ENCODE measurements around the gene HHIP.

Gene HHIP

DNA sequence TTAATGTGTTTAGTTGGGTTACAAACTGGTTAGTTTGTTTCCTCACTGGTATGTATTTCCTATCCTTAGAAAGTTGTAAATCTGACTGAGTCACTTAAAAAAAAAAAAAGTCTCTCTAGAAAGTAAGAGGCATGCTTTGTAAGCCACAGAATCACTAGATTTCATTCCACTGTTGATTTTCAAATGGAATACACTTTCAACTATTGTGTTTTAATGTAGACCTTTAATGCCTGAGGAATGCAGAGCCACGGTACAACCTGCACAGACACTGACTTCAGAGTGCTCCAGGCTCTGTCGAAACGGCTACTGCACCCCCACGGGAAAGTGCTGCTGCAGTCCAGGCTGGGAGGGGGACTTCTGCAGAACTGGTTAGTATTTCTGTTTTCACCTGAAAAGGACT is 88.6 kb downstream of the HHIP start:
- TF ChIP-seq CTCF (conservative IDR thresholded peaks at IDR 0.05; ENCODE audit: control insufficient read depth, insufficient read depth, low read depth, low read length), result no peak
- peak; percentile 23 for DNase-seq (ENCODE audit: low read depth)
- H3K4me3 ChIP-seq (ENCODE audit: control insufficient read depth, low read depth, low read length), result no peak overlapping the region

- no peak overlapping the region for H3K4me3 ChIP-seq (ENCODE audit: control insufficient read depth, low read depth, low read length)
Observed at GRCh38 chr4:144738649-144739048, 92.7 kb downstream of the HHIP start.

GRCh38 chr4:144739511-144740033 is 93.6 kb downstream of the HHIP start:
- TF ChIP-seq CTCF (conservative IDR thresholded peaks at IDR 0.05; ENCODE audit: control insufficient read depth, insufficient read depth, low read depth, low read length), result no peak
- DNase-seq (ENCODE audit: low read depth), result peak; percentile 6
- H3K4me3 ChIP-seq (ENCODE audit: control insufficient read depth, low read depth, low read length), result no peak overlapping the region

More at GRCh38 chr4:144738649-144739048, 92.7 kb downstream of the HHIP start:
- no peak for DNase-seq (ENCODE audit: low read depth)
- TF ChIP-seq CTCF (conservative IDR thresholded peaks at IDR 0.05; ENCODE audit: control insufficient read depth, insufficient read depth, low read depth, low read length), result no peak

GRCh38 chr4:144740316-144740715 is 94.4 kb downstream of the HHIP start:
- no peak for TF ChIP-seq CTCF (conservative IDR thresholded peaks at IDR 0.05; ENCODE audit: control insufficient read depth, insufficient read depth, low read depth, low read length)
- DNase-seq (ENCODE audit: low read depth), result peak; percentile 33

DNA sequence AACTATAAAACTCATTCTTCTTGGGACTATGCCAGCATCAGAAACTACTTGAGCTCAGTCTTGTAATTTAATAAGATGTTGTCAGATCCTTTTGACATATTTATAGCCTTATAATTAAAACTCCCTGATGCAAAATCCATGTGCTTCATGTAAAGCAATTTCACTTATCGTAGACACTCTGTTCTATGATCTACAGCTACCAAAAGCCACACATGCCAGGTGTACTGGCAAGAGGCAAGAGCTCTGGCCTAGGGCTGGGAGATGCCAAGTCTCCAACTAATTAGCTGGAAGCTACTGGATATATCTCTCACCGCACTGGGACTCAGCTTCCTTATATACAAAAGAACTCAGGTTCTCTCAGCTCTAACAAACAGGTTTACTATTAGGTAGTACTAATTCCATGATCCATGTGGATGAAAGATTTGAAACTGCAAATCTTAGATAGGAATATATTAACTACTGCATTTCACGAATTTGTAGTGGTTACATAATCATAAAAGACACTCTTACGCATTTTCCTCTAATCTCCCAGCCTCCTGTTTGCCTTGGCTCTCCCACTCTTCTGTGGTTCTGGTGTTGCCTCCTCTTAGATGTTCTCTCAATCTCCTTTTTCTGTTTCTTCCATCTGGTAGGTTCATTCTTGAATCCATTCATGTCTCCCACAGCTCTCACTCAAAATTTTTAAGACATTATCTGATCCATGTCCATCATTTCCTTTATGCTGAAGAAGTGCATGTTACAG is 103.0 kb downstream of the HHIP start:
- no peak for DNase-seq (ENCODE audit: low read depth)
- no peak overlapping the region for H3K4me3 ChIP-seq (ENCODE audit: control insufficient read depth, low read depth, low read length)
- no peak for TF ChIP-seq CTCF (conservative IDR thresholded peaks at IDR 0.05; ENCODE audit: control insufficient read depth, insufficient read depth, low read depth, low read length)

More at GRCh38 chr4:144740316-144740715, 94.4 kb downstream of the HHIP start:
- H3K4me3 ChIP-seq (ENCODE audit: control insufficient read depth, low read depth, low read length), result no peak overlapping the region

DNA sequence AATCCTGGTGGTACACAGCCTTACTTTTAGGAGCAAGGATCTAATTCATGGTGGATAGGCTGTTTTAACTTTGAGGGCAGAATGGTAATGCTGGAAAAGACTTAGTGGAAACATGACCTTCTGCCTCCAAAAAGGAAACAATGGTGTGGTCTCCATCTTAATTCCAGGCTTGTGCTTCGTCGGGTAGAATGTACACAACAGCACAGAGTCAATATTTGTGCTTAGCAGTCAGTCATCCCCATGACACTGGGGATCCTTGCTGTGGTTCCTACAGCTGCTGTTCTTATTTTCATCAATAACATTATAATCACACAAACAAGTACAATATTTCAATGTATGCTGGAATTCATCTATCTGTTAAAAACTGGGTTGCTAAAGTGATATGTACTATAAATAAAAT is 104.4 kb downstream of the HHIP start:
- TF ChIP-seq CTCF (conservative IDR thresholded peaks at IDR 0.05; ENCODE audit: control insufficient read depth, insufficient read depth, low read depth, low read length), result no peak
- H3K4me3 ChIP-seq (ENCODE audit: control insufficient read depth, low read depth, low read length), result no peak overlapping the region
- DNase-seq (ENCODE audit: low read depth), result no peak
